HK-2 (cell line): ENCODE results near the gene RHOT2.
A peak's percentile ranks its signal among the peaks of the same experiment; 100 is the strongest.

Experiments used
- DNase-seq: peaks from one replicate; pipeline ENCODE4 v3.0.0-alpha.2; 2018; ENCODE audit not compliant: unreplicated experiment

RHOT2 gene

GRCh38 chr16:669666-670065, 1.7 kb downstream of the RHOT2 start:
- no peak for DNase-seq

- no peak for DNase-seq
Observed at GRCh38 chr16:670485-671352, 2.8 kb downstream of the RHOT2 start.

GRCh38 chr16:671353-672131, 3.6 kb downstream of the RHOT2 start:
- no peak for DNase-seq

- no peak for DNase-seq
Observed at GRCh38 chr16:672371-672770, 4.4 kb downstream of the RHOT2 start.

GRCh38 chr16:672851-673250, 4.9 kb downstream of the RHOT2 start:
- no peak for DNase-seq

- no peak for DNase-seq
Observed at GRCh38 chr16:673399-673991, 5.6 kb downstream of the RHOT2 start.

GRCh38 chr16:674214-674881, 6.4 kb downstream of the RHOT2 start:
- no peak for DNase-seq

GRCh38 chr16:674968-675883, 7.3 kb downstream of the RHOT2 start, which contains the start of gene RHBDL1:
RHBDL1 (plus strand) TSS chr16:675671; CDS start chr16:675791, 120 bp downstream.
- DNase-seq: no peak

GRCh38 chr16:675884-676564, 8.1 kb downstream of the RHOT2 start:
- no peak for DNase-seq

- no peak for DNase-seq
Observed at GRCh38 chr16:676565-676902, 8.6 kb downstream of the RHOT2 start.

GRCh38 chr16:676913-677312, 9.0 kb downstream of the RHOT2 start:
- DNase-seq: no peak

- DNase-seq: no peak
Observed at GRCh38 chr16:677316-678190, 9.6 kb downstream of the RHOT2 start.

- no peak for DNase-seq
Observed at GRCh38 chr16:678209-678857, 10.4 kb downstream of the RHOT2 start.

- peak; percentile 55 for DNase-seq
Observed at GRCh38 chr16:678858-679813, 11.2 kb downstream of the RHOT2 start.

GRCh38 chr16:679814-680624, 12.1 kb downstream of the RHOT2 start, which contains the start of gene STUB1:
STUB1 (plus strand) TSS chr16:680410; CDS start chr16:680526, 116 bp downstream.
- DNase-seq: peak; percentile 92

GRCh38 chr16:680625-680945, 12.7 kb downstream of the RHOT2 start:
- no peak for DNase-seq
